ENCODE measurements around the gene TBC1D2B.
A peak's percentile ranks its signal among the peaks of the same experiment; 100 is the strongest.

The TBC1D2B gene

DNA sequence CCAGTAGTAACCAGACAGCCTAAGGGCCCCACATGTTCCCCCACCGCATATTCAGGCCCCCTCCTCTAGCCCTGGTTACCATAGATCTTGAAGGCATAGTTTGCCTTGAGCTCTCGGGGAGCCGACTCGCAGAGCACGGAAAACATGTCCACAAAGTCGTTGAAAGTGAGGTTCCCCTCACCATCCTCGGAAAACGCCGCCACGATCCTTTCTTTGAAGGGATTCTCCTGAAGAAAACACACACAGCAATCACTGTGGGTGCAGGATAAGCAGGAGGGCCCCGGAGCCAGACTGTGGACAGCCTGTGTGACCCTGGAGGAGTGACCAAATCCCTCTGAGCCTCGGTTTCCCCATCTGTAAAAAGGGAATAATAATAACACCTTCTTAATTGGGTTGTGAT, 31.6 kb upstream of the TBC1D2B start:
- no peak overlapping the region for H3K27ac ChIP-seq
- TF ChIP-seq, protein P1, sequence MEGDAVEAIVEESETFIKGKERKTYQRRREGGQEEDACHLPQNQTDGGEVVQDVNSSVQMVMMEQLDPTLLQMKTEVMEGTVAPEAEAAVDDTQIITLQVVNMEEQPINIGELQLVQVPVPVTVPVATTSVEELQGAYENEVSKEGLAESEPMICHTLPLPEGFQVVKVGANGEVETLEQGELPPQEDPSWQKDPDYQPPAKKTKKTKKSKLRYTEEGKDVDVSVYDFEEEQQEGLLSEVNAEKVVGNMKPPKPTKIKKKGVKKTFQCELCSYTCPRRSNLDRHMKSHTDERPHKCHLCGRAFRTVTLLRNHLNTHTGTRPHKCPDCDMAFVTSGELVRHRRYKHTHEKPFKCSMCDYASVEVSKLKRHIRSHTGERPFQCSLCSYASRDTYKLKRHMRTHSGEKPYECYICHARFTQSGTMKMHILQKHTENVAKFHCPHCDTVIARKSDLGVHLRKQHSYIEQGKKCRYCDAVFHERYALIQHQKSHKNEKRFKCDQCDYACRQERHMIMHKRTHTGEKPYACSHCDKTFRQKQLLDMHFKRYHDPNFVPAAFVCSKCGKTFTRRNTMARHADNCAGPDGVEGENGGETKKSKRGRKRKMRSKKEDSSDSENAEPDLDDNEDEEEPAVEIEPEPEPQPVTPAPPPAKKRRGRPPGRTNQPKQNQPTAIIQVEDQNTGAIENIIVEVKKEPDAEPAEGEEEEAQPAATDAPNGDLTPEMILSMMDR (conservative IDR thresholded peaks at IDR 0.05), result no peak
- TF ChIP-seq ZFX (IDR thresholded peaks at IDR 0.05), result no peak

DNA sequence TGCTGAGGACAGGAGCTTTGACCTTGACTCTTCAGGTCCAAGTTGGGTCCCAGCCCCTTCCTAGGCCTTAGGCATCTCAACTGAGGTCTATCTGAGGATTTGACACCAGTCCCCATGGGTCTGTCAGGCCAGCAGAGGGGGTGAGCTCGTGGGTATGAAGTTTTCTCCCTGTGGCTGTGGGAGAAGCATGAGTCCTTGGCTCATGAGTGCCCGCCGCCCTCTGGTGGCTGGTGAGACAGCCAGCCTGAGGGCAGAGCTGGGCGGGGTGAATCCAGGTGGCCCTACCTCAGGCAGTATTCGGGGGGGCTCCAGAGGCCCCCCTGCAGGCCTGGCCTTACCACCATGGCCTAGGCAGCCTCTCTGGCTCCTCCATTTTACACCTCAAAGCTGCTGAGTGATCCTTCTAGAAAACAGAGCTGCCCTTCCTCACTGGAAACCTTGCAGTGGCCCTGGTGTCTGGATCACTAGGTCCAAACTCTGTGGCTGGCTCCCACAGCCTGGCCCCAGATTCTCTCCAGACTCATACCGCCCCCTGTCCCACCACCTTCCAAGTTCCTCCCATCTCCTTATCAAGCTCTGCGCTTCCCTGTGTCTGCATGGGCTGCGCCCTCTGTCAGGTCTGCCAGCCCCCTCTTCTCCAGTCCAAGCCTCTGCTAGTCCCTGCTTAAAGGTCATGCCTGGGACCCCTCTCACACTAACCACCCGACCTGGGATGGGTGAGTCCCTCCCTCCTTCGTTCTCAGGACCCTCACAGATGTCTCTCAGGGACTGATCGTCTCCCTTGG, 31.0 kb upstream of the TBC1D2B start:
- no peak overlapping the region for H3K27ac ChIP-seq
- TF ChIP-seq, protein P1 (conservative IDR thresholded peaks at IDR 0.05), result peak; percentile 98
- TF ChIP-seq ZFX (IDR thresholded peaks at IDR 0.05), result no peak

DNA sequence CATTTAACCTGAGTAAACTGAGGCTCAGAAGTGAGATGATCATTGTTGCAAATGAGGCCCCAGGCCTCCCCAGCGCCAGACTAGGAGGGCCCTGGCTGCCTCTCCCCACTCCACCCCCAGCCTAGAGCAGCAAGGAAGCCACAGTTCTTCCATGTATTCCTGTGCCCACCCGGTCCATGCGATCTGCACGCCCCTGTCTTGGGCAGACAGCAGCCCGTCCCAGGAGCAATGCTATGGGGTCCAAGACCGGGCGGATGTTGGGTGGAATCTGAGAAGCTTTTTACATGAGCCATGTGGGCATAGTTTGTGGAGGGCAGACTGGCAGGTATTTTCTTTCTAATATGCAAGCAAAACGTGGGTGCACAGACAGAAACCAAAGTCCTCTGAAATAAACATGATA, 30.0 kb upstream of the TBC1D2B start:
- TF ChIP-seq, protein P1 (conservative IDR thresholded peaks at IDR 0.05), result no peak
- TF ChIP-seq ZFX (IDR thresholded peaks at IDR 0.05), result no peak
- no peak overlapping the region for H3K27ac ChIP-seq

DNA sequence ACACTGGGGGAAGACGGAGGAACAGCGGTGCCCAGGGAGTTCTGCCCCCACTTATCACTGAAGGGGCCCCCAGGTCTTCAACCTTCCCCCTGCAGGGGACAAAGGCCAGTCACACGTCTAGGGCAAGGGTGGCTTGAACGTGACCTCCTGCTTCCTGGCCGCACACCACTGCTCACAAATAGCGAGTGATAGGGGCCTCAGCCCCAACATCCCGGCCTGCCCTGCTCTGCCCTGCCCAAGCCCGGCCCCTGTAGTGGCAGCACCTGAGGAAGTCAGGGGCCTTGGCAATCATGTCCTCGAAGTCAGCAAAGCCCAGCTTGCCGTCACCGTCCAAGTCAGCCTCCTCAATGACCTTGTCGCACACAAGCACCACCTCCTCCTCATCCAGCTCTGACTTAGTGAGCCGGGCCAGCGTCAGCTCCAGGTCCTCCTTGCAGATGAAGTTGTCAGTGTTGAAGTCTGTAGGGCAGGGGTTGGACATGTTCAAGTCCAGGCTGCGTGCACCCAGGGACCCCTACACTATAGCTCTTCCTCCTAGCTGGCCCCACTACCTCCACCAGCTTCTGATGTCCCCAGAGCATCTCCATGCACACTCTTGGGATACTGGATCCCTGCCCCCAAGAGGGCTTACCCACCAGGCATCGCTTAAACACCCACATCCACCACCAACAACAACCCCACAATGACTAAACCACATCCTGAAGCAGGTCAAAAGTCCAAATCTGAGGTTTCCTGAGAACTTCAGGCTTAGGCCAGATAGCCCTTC, 28.1 kb upstream of the TBC1D2B start:
- no peak overlapping the region for H3K27ac ChIP-seq
- no peak for TF ChIP-seq ZFX (IDR thresholded peaks at IDR 0.05)
- TF ChIP-seq, protein P1 (conservative IDR thresholded peaks at IDR 0.05), result no peak

DNA sequence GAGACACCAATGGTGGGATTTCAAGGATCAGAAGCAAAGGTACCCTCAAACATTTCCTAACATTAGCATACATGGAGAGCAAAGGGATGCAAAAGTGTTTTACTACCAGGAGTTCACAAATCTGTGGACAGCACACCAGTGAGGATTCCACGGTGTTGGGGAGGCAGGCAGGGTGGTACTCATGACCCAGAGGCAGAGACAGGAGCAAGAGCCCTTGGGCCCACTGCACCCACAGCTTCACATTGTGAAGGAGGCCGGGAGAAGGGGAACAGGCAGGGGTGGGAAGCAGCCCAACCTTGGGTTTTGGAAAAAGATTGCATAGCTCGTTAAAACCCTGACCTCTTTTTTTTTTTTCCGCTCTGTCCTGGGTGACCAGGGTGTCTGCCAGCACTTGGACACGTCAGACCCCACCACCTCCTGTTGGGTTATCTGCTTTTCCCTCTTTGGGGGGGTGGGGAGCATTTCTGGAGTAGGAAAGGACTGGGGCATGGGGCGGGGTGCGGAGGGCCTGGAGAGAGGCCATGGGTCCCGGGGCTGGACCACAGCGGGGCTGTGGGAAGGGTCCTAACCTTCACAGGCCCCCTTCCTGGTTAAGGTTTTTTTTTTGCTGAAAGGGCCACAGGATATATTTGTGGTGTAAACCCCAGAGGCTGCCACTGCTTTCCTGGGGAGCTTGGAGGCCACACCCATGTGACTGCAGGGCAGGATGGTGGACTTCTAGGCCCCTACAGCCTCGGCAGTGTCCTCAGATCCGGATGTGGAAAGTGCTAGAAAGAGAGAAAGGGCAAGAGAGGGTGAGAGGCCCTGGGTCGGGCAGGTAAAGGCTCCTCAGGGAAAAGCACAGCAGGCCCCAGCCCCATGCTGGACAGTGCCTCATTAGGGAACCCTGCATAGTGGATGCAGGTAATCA, 27.3 kb upstream of the TBC1D2B start:
- TF ChIP-seq, protein P1 (conservative IDR thresholded peaks at IDR 0.05), result no peak
- no peak for TF ChIP-seq ZFX (IDR thresholded peaks at IDR 0.05)
- no peak overlapping the region for H3K27ac ChIP-seq

DNA sequence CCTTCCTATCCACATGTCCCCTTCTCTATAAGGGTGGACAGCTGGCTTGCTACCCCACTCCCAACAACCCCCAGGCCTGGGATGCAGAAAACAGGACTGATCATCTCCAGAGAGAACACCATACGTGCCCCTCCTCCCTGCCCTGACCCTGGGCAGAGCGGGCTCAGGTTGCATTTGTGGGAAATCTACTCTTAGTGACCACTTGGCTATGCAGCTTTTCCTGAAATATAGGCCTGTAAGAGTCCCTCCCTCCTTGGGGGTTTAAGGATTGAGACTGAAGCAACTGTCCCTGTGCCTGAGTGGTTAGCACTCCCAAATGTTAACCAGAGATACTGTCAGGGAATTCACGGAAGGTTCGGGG, 26.6 kb upstream of the TBC1D2B start:
- no peak for TF ChIP-seq ZFX (IDR thresholded peaks at IDR 0.05)

DNA sequence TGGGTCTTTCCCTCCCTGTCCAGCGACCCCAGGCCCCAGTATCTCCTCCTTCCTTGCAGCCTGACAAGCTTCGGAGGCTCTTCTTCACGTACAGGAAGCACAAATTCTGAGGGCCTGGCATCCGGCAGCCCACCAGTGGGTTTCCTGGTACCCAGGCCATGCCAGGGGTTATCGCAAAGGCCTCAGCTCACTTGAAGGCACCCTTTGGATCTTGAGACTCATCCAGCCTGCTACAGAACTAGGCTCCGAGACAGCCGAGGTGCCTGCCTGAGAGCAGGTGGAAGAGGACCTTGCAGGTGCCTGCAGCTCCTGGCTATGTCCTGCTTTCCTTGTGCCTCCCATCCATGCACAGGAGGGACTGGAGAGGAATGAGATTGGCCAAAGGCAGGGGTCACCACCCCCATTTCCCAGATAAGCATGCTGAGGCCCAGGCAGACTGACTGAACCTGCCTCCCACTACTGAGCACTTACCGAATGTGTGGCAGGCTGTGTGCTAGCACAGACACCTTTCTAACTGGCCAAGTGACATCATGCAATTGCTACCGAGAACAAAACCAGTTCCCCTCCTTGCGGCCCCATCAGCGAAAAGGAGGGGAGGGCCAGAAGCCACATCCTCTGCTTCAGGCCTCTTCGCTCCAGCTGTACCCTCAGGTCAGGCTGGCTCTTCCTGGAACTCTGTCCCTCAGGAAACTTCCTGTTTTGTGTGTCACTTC, 26.1 kb upstream of the TBC1D2B start:
- no peak overlapping the region for H3K27ac ChIP-seq
- no peak for TF ChIP-seq ZFX (IDR thresholded peaks at IDR 0.05)
- TF ChIP-seq, protein P1 (conservative IDR thresholded peaks at IDR 0.05), result no peak

More for the DNA sequence above, 26.6 kb upstream of the TBC1D2B start:
- H3K27ac ChIP-seq, result no peak overlapping the region
